Stimulated activated CD8-positive, alpha-beta memory T cell treated with anti-CD3 and anti-CD28 coated beads, Interleukin-2, amount 100 ng/mL, for 48 hours (primary cell): ENCODE results near the gene ZNF143.
"Not testable (repeated sequence)": the region's sequence is repeated elsewhere in the genome, so short reads cannot be mapped to it uniquely, and the experiment has no call there.

ENCODE experiments used
- DNase-seq, 2 donors: peaks; one replicate each; pipeline ENCODE4 v3.0.0-alpha.2; 2020; ENCODE audit warnings: low read depth in 2 of 2

ZNF143 gene

GRCh38 chr11:9460322-9461062, at the start of gene ZNF143:
Gene ZNF143, plus strand, starts transcription at chr11:9461012. Its CDS starts 10,297 bp downstream, at chr11:9471309.
- peak; percentile 99 to 100 for DNase-seq

GRCh38 chr11:9428706-9429105, 32.1 kb upstream of the ZNF143 start:
- no peak for DNase-seq

GRCh38 chr11:9438611-9439010, 22.2 kb upstream of the ZNF143 start:
- DNase-seq: no peak

GRCh38 chr11:9446230-9446629, 14.6 kb upstream of the ZNF143 start:
- DNase-seq: no peak

- no peak for DNase-seq
Measured at GRCh38 chr11:9448576-9449352, 12.0 kb upstream of the ZNF143 start.

GRCh38 chr11:9452023-9452422, 8.8 kb upstream of the ZNF143 start:
- DNase-seq: not testable (repeated sequence)

GRCh38 chr11:9455722-9456121, 5.1 kb upstream of the ZNF143 start:
- no peak for DNase-seq

- peak in 1 of 2 donors; percentile 21 for DNase-seq
Measured at GRCh38 chr11:9459667-9460321, 1.0 kb upstream of the ZNF143 start.

GRCh38 chr11:9461063-9461759, 399 bp downstream of the ZNF143 start:
- DNase-seq: peak; percentile 58 to 72

- DNase-seq: no peak
Measured at GRCh38 chr11:9461760-9462134, 935 bp downstream of the ZNF143 start.

GRCh38 chr11:9462172-9462799, 1.5 kb downstream of the ZNF143 start:
- no peak for DNase-seq

GRCh38 chr11:9462806-9463537, 2.2 kb downstream of the ZNF143 start:
- no peak for DNase-seq

- no peak for DNase-seq
Measured at GRCh38 chr11:9470765-9471164, 10.0 kb downstream of the ZNF143 start.

GRCh38 chr11:9473408-9473807, 12.6 kb downstream of the ZNF143 start:
- no peak for DNase-seq

- DNase-seq: no peak
Measured at GRCh38 chr11:9479899-9480298, 19.1 kb downstream of the ZNF143 start.

- no peak for DNase-seq
Measured at GRCh38 chr11:9489080-9489765, 28.4 kb downstream of the ZNF143 start.

- no peak for DNase-seq
Measured at GRCh38 chr11:9490376-9490775, 29.6 kb downstream of the ZNF143 start.

GRCh38 chr11:9493492-9493891, 32.7 kb downstream of the ZNF143 start:
- DNase-seq: no peak

- DNase-seq: no peak
Measured at GRCh38 chr11:9494316-9494715, 33.5 kb downstream of the ZNF143 start.

- no peak for DNase-seq
Measured at GRCh38 chr11:9495803-9496514, 35.1 kb downstream of the ZNF143 start.
